ENCODE results near the gene ZNF607.

- no peak for TF ChIP-seq CTCF (optimal IDR thresholded peaks at IDR 0.05 in 1 of 3, IDR thresholded peaks at IDR 0.05 in 1 of 3, conservative IDR thresholded peaks at IDR 0.05 in 1 of 3; ENCODE audit: extremely low read depth in 1 of 3, insufficient read depth in 2 of 3, low read length in 3 of 3)
- TF ChIP-seq EZH2 (IDR thresholded peaks at IDR 0.05; ENCODE audit: low read length), result no peak
Observed at GRCh38 chr19:37654118-37654517, 65.4 kb downstream of the ZNF607 start.

Data from keratinocyte (primary cell).